Sigmoid colon (tissue), 4 donors: ENCODE results near the gene KATNB1.

Experiments used
- CTCF ChIP-seq, 4 experiments: fragments of 450-650 bp in 3 of 4; fragments of 200-600 bp in 1 of 4; IDR thresholded peaks; one replicate each; pipeline ENCODE4 v1.5.1; 2016 to 2019; ENCODE audit warnings: antibody characterized with exemption in 4 of 4, mild to moderate bottlenecking in 3 of 4, moderate library complexity in 2 of 4
- EP300 ChIP-seq, 4 donors: sonication (generic); formaldehyde crosslinking; IDR thresholded peaks; one replicate each; pipeline ENCODE4 v1.6.1; 2017; ENCODE audit warnings: antibody characterized with exemption in 4 of 4
- POLR2AphosphoS5 ChIP-seq, 4 donors: sonication (generic); formaldehyde crosslinking; IDR thresholded peaks; one replicate each; pipeline ENCODE4 v1.6.1; 2017; ENCODE audit warnings: antibody characterized with exemption in 4 of 4

GRCh38 chr16:57739756-57740422 is 4.3 kb downstream of the KATNB1 start:
- TF ChIP-seq CTCF (IDR thresholded peaks at IDR 0.05) = no peak
- TF ChIP-seq POLR2AphosphoS5 (IDR thresholded peaks at IDR 0.05) = no peak
- no peak for TF ChIP-seq EP300 (IDR thresholded peaks at IDR 0.05)
